GM21737 (cell line): ENCODE measurements around the gene NAMPT.
"Not testable (repeated sequence)": the region's sequence is repeated elsewhere in the genome, so short reads cannot be mapped to it uniquely, and the experiment has no call there.

ENCODE experiments used
- ATAC-seq: cut with Tn5 transposase; IDR thresholded peaks from one replicate; pipeline ENCODE4 v1.9.1; 2021; ENCODE audit warnings: mild to moderate bottlenecking, moderate library complexity; ENCODE audit not compliant: unreplicated experiment

Gene NAMPT

GRCh38 chr7:106238830-106239229 lies 46.0 kb downstream of the NAMPT start:
- no peak for ATAC-seq

GRCh38 chr7:106236065-106236464 lies 48.7 kb downstream of the NAMPT start:
- ATAC-seq: no peak

GRCh38 chr7:106234425-106234824 lies 50.4 kb downstream of the NAMPT start:
- ATAC-seq: no peak

DNA sequence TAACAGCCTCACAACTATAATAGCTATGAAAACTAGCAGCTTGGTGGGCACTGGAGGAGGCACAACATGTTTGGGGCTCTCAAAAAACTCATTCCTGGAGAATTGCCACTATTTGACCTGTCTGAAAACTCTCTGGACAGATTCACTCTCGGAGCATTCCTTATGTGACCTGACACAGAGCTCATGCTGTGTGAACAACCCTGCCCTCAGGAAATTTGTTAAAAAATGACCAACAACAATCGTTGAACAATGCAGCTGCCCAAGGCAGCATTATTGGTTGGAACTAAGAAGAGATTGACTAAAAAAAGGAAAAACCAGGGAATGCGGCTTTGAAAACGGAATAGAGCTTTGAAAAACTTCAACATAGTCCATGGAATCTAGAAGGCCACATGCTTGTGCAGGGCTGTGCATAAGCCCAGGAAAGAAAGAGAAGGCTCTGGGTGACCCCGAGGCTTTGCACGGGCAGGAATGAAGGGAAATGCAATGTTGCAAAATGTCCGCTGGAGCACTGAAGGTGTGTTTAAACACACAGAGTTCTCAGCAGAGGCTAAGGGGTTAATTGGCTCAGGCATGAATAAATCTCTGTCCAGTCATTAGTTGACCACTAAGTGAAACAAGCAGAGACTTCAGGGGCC lies 52.8 kb downstream of the NAMPT start:
- no peak for ATAC-seq

DNA sequence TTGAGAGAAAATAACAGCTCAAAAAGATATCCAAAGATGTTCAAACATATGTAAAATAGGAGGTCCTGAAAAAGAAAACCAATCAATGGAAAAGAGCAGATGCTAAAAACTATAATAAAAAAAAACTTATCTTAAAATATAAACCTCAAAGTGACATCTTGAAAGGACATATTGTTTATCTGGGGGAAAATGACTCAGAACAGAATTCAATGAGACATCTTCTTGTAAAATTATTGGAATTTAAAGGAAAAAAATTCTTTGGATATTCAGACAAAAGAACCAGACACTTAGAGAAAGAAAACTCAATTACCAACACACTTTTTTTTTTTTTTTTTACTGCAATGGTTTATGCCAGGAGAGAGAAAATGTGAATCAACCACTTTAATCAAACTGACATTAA lies 58.9 kb downstream of the NAMPT start:
- no peak for ATAC-seq

DNA sequence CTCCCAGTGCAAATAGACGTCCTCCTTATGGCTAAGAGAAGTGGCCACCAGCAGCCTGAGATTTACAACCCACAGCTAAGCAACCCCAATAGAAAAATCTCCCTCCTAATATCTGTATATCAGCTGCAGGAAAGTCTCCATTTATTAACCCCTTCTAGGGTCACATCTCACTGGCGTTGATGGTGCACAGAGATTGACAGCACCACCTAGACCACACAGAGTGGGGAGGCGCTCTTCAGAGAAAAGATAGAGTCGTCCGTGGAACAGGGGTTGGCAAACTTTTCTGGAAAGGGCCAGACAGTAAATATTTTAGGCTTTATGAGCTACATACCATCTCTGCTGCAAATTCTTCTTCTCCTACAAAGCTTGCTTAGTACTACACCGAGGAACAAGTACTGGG lies 60.0 kb downstream of the NAMPT start:
- ATAC-seq: no peak

GRCh38 chr7:106223156-106223555 lies 61.6 kb downstream of the NAMPT start:
- ATAC-seq: no peak

DNA sequence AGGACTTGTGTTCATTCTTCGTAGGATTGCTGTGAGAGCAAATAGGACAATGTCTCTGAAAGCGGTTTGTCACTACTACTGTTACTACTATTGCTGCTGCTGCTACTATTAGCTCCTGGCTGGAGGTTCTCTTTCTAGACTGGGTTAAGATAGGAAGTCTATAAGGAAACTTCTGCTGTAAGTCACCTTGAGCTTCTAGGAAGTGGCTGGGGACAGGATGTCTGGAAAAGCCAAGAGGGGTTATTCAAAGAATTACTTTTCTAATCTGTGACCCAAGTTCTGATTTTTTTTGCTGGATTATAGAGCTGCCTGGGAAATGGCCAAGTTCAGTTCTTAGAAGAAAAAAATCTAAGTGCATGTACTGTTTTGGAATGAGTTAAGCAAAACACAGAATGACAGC lies 62.2 kb downstream of the NAMPT start:
- ATAC-seq: no peak

DNA sequence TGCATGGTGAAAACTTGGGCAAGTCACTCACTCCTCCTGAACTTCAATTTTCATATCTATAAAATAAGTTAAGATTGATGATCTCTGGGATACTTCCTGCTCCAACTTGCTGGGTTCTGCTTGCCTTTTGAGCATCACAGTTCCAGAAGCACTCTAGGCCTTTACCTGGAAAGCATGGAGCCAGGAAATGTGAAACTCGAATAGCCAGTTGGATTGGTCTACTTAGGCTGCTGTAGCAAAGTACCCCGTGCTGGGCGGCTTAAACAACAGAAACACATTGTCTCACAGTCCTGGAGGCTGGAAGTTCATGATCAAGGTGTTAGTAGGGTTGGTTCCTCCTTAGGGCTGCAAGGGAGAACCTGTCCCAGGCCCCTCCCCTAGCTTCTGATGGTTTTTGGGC lies 64.5 kb downstream of the NAMPT start:
- ATAC-seq: no peak

GRCh38 chr7:106219170-106219569 lies 65.6 kb downstream of the NAMPT start:
- no peak for ATAC-seq

GRCh38 chr7:106218546-106218945 lies 66.2 kb downstream of the NAMPT start:
- no peak for ATAC-seq

DNA sequence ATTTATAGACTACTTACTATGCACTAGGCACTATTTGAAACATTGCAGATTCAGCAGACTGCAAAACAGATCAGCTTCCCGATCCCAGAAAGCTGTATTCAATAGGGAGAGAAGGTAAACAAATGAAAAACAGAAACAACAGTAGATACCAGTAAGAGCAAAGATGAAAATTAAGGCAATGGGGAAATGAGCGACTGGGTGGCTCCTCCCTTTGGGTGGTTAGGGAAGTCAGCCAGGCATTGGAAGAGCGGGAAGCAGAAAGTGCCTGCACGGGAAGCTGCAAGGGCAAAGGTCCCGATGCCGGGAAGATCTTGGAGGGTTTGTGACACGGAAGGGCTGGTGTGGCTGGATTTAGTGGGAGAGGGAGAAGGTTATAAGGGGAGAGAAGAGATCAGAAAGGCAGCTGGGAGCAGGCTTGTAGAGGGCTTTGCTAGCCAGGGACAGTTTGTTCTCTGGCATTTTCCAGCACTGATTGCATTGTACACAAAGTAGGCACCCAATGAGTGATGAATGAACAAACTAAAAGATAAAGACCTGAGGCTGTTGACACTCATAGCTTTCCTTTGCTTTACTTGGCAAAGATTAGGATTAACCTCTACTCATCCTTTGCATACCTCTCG lies 67.8 kb downstream of the NAMPT start:
- ATAC-seq: no peak

- ATAC-seq: no peak
These were observed 68.3 kb downstream of the NAMPT start for GRCh38 chr7:106216517-106216922.

GRCh38 chr7:106215868-106216516 lies 68.8 kb downstream of the NAMPT start:
- ATAC-seq: no peak

GRCh38 chr7:106208944-106209343 lies 75.8 kb downstream of the NAMPT start:
- not testable (repeated sequence) for ATAC-seq

- ATAC-seq: no peak
These were observed 77.8 kb downstream of the NAMPT start for GRCh38 chr7:106206826-106207541.

DNA sequence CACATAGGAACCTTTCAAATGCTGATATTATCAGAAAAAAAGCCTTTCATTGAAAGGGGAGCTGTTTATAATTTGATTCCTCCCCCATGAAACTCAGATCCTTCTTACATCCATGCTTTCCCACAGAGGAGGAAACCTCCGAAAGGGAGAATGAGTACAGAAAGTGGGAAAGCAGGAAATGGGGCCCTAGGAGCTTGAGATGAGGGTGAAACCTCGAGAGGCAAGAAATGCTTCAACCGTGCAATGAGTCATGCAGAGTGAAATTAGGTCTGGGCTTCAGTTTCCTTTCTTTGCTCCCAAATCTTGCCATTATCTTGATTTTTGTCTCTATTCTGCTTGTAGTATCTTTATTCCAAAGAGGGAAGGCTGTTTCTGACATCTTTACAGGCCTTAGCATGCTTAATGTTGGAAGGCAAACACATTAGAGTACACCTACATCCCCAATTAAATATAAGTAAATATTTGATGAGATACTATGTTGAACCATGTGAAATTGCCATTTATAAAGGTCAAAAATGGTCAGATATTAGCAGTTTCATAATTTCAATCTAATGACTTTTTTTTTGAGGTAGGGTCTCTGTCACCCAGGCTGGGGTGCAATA lies 79.1 kb downstream of the NAMPT start:
- no peak for ATAC-seq

DNA sequence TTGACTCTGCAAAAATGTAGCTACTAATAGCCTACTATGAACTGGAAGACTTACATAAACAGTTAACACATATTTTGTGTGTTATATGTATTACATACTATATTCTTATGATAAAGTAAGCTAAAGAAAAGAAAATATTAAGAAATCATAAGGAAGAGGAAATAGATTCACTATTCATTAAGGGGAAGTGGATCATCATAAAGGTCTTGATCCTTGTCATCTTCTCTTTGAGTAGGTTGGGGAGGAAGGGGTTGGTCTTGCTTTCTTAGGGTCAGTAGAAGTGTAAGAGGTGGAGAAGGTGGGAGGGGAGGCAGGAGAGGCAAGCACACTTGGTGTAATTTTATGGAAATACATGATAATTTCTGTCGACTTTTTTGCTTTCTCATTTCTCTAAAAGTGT lies 81.3 kb downstream of the NAMPT start:
- no peak for ATAC-seq

DNA sequence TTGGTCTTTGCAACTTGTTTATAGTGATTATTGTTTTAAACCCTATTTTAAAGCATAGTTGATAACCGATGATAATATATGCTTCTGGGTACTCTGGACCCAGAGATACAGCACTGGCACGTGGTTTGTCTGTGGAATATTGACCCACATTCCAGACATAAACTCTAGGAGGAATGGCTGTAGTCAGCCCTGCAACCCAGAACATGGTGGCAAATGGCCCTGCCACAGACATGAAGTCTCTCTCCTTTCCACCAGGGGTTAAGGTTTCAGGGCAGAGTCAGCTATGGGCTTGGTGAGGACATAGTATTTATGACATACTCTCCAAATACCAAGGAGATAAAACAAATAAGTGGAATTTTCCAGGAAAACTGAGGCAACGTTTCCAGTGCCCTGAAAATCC lies 83.6 kb downstream of the NAMPT start:
- no peak for ATAC-seq

DNA sequence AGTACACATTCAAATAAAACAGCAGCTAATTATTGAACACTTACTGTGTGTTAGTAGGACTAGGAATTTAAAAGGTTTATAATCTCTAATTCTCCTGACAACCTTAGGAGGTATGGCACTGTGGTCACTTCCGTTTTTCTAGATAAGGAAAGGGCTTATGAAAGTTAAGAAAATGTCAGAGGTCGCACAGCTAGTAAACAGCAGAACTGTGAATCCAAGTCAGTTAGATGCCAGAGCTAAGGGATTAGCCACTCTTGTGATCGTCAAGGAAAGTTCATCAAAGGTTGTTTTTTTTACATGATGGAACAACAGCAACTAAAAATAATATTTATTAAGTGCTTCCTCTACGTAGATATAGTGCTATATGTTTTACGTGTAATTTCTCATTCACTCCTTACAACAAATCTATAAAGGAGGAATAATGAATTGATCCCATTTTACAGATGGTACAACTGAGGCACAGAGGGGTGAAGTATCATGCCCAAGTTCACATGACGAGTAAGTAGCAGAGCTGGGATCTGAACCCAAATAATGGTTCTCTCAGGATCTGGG lies 84.9 kb downstream of the NAMPT start:
- ATAC-seq: no peak

GRCh38 chr7:106199024-106199423 lies 85.8 kb downstream of the NAMPT start:
- no peak for ATAC-seq
